GM11168 (cell line): ENCODE measurements around the gene TOR1AIP1.
"Not testable (repeated sequence)": the region's sequence is repeated elsewhere in the genome, so short reads cannot be mapped to it uniquely, and the experiment has no call there.

Source experiments
- in situ Hi-C: fragments of 300-500 bp; cut with MboI; formaldehyde crosslinking; loops from one replicate; pipeline ENCODE4 v1.12.0; 2022; ENCODE audit warnings: low sequenced_read_pairs; ENCODE audit not compliant: unreplicated experiment

The TOR1AIP1 gene

GRCh38 chr1:179930867-179931266 is 48.8 kb downstream of the TOR1AIP1 start:
- in situ Hi-C loops, result no loop called here

GRCh38 chr1:179933219-179933618 is 51.1 kb downstream of the TOR1AIP1 start:
- in situ Hi-C loops, result no loop called here

- in situ Hi-C loops, result no loop called here
These were observed 53.9 kb downstream of the TOR1AIP1 start for GRCh38 chr1:179935909-179936496.

GRCh38 chr1:179937668-179938254 is 55.7 kb downstream of the TOR1AIP1 start:
- in situ Hi-C loops, result no loop called here

- in situ Hi-C loops, result no loop called here
These were observed 56.7 kb downstream of the TOR1AIP1 start for GRCh38 chr1:179938752-179939151.

- in situ Hi-C loops, result no loop called here
These were observed 57.9 kb downstream of the TOR1AIP1 start for GRCh38 chr1:179939941-179940340.

DNA sequence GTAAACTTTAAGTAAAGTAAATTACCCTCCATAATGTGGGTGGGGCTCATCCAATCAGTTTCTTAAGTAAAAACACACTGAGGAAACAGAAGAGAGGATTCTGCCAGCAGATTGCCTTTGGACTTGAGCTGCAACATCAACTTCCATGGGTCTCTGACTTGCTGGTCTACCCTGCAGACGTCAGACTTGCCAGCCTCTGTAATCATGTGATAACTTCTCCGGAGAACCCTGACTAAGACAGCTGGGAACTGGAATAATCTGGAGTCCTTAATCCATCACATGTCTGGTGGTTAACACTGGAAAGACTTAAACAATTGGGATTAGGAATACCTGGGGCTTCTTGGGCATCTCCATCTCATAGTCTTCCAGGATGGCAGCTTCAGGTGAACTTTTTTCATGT is 59.4 kb downstream of the TOR1AIP1 start:
- in situ Hi-C loops, result no loop called here

- in situ Hi-C loops, result no loop called here
These were observed 68.6 kb downstream of the TOR1AIP1 start for GRCh38 chr1:179950651-179951050.

GRCh38 chr1:179951383-179952144 is 69.5 kb downstream of the TOR1AIP1 start:
- in situ Hi-C loops, result no loop called here

DNA sequence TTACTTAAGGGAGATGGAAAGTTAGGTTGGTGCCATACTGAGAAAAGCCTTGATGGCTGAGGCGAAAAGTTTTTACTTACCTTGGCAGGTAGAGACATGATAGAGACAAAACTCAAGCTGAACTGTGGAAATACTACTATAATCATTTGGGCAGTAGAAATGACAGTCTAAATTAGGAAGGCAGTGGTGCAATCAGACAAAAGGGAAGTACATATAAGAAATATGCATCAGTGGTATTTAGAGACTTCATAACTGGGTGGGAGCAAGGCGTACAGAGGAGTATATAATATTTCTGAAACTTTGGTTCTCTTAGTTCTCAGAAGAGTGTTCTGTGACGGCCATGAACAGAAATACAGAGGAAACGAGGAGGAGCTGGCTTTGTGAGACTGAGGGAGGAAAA is 70.1 kb downstream of the TOR1AIP1 start:
- in situ Hi-C loops, result no loop called here

- in situ Hi-C loops, result no loop called here
These were observed 71.9 kb downstream of the TOR1AIP1 start for GRCh38 chr1:179953974-179954492.

DNA sequence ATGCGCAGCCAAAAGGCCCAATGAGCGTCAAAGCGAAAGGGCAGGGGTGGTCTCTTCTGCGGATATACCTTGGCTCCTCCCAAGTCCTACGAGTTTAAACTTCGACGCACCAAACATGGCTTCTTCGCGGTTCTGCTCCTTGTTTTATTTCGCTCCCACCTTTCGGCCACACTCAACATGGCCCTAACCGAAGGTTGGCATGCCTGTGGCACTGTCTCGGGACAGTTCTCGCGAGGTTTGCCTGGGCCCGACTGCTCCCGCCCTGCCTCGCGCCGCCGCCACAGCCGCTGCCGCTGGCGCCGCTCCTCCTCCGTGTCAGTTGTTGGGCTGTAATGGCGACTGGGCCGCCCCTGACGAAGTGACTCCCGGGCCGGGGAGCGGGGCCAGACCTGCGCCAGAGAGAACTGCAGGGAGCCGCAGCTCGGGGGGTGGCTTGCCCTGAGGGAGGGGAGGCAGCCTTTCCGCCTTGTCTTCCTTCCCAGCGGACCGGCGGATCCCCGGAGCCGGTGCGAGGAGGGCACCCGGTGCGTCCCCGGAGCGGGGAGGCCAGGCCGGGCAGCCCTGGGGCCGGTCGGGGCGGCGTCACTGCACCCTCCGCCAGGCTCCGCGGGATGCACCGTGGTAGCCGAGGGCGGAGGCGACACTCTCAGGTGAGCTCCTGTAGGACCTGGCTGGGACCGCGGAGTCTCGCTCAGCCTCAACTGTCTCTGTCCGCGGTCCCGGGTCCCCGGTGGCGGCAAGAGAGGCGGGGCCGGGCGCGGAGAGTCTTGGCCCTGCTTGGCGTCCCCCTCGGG is 72.6 kb downstream of the TOR1AIP1 start, which contains the start of gene CEP350:
TSS of gene CEP350 (plus strand) at position 318 of the 794 bp plus-strand sequence. CDS start 31,372 bp downstream, outside the sequence.
- in situ Hi-C loops, result no loop called here

DNA sequence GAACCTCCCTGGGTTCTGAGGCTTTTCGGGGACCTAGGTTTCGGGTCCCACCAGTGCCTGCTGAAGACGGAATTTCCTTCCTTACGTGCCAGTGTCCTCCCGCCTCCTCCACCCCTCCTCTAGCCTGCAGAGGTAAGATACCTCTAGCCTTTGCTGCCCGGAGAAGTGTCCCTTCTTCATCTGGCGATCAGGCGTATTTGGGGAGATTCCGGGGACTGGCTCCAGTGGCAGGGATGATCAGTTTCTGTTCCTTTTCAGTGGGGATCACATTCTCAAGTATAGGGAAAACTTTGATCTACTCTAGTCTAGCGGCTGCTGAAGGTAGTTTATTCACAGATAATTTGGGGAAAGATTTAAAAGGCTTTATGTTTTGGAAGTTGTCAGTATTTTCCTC is 73.2 kb downstream of the TOR1AIP1 start:
- in situ Hi-C loops, result no loop called here

DNA sequence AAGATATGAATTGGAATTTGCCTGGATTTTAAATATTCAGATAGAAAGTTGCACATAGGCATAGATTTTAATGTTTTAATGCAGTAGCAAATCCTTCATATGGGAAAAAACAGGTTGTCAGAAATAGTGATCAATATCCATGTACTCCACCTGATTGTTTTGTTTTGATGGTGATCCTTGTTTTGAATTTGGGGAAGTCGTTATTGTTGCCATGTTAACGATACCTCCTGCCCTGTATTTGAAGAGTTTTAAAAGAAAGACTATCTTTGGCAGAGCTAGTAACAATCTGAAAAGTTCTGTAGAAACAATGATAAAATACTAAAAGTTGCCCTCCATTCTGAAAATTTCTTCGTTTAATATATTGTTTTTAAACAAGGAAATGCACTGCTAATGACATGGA is 73.6 kb downstream of the TOR1AIP1 start:
- in situ Hi-C loops, result no loop called here

DNA sequence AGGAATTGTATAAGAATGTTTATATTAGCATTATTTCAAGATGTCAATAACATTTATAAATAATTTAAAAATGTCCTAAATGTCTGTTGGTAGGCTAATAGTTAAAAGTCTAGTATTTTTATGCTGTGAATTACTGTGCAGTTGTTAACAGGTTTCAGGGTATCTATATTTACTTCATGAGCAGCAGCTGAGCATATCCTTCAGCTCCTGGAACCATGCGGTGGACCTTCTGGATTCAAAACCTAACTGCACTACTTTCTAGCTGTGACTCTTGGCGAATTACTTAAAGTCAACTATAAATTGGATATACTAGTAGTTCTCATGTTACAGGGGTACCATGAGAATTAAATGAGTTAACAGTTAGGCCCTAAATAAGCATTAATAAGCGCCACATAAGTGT is 76.3 kb downstream of the TOR1AIP1 start:
- in situ Hi-C loops, result no loop called here

GRCh38 chr1:179962168-179962567 is 80.1 kb downstream of the TOR1AIP1 start:
- in situ Hi-C loops, result not testable (repeated sequence)

DNA sequence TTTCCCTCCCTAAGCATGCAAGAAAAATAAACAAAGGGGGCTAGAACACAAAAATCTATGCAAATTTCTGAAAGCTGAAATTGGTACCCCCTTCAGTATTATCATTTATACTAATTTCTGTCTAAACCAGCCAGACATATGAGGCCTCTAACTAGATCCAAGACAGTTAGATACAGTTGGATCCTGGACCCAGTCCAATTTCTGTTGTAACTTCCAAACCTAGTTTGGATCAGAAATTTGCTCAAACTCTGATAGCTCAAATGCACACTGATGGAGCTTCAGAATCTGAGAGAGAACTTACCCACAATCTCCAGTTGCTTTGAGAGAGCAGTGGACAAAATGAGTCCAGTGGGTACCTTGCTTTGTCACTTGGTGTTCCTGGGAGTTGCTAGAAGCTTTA is 84.5 kb downstream of the TOR1AIP1 start:
- in situ Hi-C loops, result no loop called here

DNA sequence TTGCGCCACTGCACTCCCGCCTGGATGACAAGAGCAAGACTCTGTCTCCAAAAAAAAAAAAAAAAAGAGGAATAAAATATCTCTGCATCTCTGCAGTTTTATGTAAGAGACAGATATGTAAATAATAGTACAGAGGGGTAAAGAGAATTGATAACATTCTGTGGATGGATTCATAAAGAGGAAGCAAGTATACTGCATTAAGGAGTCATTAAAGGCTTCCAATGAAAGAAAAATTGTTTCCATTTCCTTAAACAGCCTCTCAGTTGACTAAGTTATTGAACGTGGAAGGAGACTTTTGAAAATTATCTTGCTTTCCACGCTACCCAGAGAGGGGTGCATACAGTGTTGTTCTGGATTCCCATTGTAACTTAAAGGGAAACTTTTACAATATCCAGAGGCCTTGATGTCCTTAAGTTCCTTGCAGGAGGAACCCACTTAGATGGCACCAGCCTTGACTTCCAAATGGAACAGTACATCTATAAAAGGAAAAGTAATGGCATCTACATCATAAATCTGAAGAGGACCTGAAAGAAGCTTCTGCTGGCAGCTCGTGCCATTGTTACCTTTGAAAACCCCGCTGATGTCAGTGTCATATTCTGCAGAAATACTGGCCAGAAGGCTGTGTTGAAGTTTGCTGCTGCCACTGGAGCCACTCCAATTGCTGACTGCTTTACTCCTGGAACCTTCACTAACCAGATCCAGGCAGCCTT is 86.4 kb downstream of the TOR1AIP1 start:
- in situ Hi-C loops, result no loop called here

DNA sequence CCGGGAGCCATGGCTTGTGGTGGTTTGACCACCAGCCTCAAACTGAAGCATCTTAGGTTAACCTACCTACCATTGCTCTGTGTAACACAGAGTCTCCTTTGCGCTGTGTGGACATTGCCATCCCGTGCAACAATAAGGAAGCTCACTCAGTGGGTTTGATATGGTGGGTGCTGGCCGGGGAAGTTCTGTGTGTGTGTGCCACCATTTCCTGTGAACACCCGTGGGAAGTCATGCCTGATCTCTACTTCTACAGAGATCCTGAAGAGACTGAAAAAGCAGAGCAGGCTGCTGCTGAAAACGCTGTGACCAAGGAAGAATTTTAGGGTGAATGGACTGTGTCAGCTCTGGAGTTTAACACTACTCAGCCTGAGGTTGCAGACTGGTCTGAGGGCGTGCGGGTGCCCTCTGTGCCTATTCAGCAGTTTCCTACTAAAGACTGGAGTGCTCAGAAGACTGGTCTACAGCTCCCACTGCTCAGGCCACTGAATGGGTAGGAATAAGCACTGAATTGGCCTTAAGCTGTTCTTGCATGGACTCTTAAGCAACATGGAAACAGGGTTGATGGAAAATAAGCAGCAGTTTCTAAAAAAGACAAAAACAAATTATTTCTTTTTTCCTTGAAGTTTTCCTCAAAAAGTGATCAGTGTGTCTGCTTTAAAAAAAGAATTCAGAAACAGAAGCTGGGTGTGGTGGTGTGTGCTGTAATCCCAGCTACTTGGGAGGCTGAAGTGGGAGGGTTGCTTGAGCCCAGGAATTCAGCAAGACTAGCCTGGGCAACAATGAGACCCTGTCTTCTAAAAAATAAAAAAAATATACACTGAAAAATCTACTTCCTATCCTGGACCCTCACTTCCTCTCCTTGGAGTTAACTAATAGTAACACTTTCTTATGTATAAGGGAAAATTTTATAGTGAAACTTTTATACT is 87.2 kb downstream of the TOR1AIP1 start:
- in situ Hi-C loops, result no loop called here
